Mucosa of gallbladder (tissue), 1 donor: ENCODE data around the gene PRR32. TPM values are rescaled to one million over a fixed set of nuclear protein-coding genes. Genes with fewer than 3 reads are reported as not detected.
"Not testable (repeated sequence)": the region's sequence is repeated elsewhere in the genome, so short reads cannot be mapped to it uniquely, and the experiment has no call there.

Experiments
- DNase-seq: peaks from one replicate; pipeline ENCODE4 v3.0.0-alpha.2; 2020; ENCODE audit warnings: low spot score
- total RNA-seq: library from RNA; stranded (reverse); gene quantifications from one replicate; pipeline ENCODE4 v1.2.1, GENCODE V29; 2021
- donor health status: DM: no; HTN: no; CAD: no.

The PRR32 gene, protein sequence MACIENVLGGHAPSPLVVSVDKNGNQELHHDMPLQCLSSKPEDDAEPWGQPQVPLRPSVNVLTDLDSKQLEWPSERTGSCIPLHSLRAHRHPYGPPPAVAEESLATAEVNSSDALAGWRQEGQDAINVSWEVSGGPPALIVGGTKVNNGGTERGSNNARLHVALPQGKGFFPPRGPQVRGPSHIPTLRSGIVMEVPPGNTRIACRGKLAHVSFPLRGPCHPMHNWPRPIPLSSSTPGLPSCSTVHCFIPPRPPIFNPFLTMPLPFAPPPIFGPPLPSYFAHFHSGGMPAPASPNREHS
- total RNA-seq, result not detected

DNA sequence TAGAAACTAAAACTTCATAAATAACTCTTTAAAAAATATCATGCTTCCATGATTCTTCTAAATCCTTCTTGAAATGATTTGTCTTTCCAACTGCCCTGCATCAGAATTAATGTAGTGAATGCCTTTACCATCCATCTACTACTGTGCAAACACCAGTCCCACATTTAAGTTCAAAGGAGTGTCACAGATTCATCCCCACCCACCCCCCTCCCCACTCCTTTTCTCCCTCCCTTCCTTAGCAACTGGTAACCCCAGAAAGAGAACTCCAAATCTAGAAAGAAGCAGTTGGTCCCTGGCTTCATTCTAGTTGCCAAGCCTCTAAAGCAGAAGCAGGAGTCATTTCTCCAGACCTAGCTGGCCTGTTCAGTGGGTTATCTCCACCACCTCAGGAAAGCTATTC lies at the start of gene PRR32:
Gene PRR32, plus strand, starts transcription at position 301 of the 400 bp plus-strand sequence. CDS start 115 bp downstream, outside the sequence.
- DNase-seq, result no peak

DNA sequence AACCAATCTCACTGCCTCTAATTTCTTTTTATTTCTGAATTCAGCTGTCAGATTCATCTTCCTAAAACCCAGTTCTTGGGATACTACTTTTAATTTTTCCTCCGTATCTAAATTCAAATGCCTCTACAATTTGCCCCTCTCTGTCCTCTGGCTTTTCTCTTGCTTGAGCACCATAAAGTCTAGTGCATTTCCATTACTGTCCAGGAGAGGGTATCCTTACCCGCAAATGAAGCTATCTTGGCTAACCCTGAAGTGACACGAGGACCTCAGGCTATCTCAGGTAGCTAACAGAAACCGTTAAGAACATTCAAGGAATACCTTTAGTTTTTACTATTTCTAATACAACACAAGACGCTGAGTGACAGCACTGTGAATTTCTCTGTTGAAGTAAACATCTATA lies 49.4 kb upstream of the PRR32 start:
- no peak for DNase-seq

DNA sequence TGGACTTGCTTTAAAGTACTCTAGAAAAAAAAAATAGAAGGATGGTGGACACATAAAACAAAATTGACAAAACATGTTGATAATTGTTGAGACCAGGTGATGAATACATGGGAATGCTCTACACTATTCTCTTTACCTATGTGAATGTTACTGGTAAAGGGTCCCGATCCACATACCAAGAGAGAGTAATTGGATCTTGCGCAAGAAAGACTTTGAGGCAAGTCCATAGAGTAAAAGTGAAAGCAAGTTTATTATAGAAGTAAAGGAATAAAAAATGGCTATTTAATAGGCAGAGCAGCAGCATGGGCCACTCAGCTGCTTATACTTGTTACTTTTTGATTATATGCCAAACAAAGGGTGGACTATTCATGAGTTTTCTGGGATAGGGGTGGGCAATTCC lies 34.0 kb upstream of the PRR32 start:
- no peak for DNase-seq

DNA sequence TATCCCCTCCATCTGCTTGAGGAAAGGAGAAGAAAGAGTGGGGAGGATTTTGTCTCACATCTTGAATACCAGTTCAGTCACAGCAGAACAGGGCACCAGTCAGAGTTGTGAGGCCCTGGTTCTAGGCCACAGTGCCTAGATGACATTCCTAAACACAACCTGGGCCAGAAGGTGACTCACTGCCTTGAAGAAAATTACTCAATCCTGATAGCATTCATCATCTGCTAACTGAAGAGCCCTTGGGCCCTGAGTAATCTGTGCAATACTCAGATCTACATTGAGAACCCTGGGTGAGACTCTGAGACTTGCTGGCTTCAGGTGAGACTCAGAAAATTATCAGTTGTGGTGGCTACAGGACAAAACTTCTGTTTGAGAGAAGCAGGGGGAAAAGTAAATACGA lies 20.5 kb upstream of the PRR32 start:
- DNase-seq, result no peak

DNA sequence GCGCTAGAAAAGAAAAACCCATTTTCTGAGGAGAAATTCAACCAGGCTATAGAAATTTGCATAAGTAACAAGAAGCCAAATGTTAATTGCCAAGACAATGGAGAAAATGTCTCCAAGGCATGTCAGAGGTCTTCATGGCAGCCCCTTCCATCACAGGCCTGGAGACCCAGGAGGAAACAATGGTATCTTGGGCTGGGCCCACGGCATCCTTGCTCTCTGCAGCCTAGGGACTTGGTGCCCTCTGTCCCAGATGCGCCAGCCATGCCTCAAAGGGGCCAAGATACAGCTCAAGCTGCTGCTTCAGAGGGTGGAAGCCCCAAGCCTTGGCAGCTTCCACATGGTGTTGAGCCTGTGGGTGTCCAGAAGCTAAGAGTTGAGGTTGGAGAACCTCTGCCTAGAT lies 12.7 kb upstream of the PRR32 start:
- not testable (repeated sequence) for DNase-seq

DNA sequence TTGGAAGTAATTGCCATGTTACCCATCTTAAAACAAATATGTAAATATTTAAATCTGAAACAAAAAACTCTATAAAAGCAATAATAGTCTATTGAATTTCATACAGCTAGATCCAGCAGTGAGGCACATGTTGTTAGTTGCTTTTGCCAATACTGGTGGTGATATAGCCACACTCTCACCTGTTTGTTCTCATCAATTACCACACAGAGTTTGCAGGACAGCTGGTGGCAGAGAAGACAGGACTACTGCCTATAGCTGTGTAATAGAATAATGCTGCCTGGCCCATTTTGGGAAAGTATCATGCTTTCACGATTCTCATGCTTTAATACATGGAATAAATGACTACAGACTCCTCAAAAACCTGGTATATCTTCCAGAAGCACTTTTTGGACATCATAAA lies 3.7 kb upstream of the PRR32 start:
- DNase-seq, result no peak

DNA sequence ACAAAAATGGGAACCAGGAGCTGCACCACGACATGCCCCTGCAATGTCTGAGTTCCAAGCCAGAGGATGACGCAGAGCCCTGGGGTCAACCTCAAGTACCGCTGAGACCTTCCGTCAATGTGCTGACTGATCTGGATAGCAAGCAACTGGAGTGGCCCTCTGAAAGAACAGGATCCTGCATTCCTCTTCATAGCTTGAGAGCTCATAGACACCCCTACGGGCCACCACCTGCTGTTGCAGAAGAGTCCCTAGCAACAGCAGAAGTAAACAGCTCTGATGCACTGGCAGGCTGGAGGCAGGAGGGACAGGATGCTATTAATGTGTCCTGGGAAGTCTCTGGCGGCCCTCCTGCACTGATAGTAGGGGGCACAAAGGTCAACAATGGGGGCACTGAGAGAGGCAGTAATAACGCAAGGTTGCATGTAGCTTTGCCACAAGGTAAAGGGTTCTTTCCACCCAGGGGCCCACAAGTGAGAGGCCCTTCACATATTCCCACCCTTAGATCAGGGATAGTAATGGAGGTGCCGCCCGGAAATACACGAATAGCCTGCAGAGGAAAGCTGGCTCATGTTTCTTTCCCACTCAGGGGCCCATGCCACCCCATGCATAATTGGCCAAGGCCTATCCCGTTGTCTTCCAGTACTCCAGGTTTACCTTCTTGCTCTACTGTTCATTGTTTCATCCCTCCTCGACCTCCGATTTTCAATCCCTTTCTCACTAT lies 1.3 kb downstream of the PRR32 start:
- DNase-seq, result no peak

DNA sequence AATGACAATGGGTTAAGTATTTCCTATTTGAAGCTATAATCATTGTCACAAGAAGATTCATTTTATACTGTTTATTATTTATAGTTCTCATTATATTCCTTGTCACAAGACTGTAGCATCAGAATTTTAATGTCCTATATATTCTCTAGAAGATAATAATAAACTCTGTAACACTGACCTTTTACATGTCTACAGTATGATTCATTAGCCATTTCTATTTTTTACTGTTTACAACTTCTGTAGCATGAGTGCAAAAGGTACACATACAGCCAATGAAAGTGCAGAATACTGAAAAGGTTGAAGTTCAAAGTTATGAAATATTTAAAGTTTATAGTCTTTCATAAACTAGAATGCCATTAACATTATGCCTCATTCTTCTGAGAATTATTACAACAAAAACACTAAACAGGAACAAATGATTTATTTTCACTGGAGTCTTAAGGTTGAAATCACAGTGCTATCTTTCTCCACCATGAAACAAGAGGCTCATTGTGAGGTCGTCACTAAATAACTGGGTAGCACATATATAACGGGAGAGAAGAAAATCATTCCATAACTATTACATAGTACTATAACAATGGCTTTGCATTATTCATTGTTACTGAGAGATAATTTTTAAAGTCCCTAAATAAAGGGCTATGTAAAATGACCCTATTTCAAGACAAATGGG lies 4.9 kb downstream of the PRR32 start:
- DNase-seq, result no peak

DNA sequence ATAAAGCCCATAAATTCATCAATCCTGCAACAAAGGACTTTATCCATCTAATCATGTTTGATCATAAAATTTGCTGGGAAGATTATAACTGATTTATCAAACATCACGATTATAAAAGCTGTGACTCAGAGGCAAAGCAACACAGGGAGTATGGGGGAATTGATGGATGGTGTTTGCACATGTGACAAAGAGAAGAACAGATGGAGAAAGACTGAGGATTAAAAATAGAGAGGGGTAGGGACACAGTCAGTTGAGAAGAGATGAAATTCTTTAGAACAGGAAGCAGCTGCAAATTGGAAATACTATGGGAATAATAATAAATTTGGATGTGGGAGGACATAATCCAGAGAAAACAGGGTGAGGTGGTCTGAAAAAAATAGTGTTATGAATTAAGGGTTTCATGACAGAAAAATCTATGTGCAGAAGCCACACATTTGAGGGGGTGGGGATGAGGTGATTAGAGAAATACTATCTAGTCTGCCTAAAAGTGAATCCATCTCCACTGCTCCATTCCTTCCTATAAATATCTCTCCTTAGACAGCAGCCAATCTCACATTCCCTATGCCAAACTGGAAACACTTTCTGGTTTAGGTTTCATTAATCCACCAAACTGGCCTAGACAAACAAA lies 6.2 kb downstream of the PRR32 start:
- no peak for DNase-seq

DNA sequence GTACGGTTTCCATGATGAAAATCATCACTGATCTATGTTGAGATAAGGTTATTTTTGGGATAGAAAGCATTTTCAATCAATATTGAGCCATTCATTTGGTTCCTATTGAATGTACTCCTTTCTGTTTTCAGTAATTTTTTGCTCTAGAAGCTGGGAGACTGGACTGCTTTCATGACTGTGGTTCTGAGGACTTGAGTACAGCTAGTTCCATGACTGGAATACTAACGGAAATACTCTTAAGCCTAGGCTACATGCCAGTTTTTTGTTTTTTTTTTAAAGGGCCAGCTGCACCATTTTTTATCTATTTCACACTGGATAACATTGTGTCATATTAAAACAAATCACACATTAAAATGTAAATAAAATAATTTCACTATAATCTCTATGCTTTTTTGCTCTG lies 16.7 kb downstream of the PRR32 start:
- no peak for DNase-seq

DNA sequence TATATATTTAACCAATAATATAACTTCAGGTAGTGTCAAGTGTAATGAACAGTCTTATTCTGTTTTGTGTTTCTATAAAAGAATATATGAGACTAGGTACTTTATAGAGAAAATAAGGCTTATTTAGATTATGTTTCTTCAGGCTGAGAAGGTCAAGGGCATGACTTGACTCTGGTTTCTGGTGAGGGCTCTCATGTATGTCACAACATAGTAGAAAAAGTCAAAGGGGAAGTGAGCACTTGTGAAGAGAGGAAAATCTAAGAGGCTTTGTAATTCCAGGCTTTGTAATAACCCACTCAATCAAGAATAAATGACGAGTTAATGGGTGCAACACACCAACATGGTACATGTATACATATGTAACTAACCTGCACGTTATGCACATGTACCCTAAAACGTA lies 27.6 kb downstream of the PRR32 start:
- no peak for DNase-seq

DNA sequence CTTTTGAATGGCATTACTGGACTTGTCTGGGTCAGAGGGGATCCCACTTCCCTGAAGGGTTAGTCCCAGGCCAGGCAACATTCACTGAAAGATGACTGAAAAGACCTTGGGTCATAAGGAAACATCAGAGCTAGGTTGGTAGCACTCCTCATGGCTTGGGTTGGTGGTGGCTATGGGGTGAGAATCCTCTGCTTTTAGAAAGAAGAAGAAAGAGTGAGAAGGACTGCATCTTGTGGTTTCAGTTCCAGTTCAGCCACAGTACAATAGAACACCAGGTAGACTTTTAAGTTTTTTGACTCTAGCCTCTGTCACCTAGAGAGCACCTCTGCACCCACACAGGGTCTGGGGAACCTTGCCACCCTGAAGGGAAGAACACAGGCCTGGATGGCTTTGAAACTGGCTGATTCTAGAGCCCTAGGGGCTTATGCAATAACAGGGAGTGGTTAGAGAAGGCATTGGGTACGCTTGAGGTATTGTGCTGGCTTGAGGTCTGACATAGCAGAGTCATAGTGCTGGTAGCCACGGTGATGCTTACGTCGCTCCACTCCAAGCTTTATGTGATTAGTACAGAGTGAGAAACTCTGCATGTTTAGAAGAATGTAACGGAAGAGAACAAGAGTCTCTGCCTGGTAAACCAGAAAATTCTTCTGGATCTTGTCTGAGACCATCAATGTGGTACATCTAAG lies 36.5 kb downstream of the PRR32 start:
- no peak for DNase-seq
